Liver (tissue), 9 donors: Measurements from ENCODE around the gene DSC1. TPM values are rescaled to one million over a fixed set of nuclear protein-coding genes. Genes with fewer than 3 reads are reported as not detected.

ENCODE experiments used
- DNase-seq: peaks from one replicate; pipeline ENCODE4 v3.0.0-alpha.2; 2017; ENCODE audit warnings: low spot score
- H3K27ac ChIP-seq, 2 donors: one replicate each; pipeline ENCODE4 v1.7.0; 2013; ENCODE audit warnings: inconsistent platforms in 2 of 2, low read length in 2 of 2, control low read depth in 1 of 2, low read depth in 1 of 2, mild to moderate bottlenecking in 1 of 2
- H3K27me3 ChIP-seq, 4 donors: one replicate each; pipeline versions ENCODE4 v1.6.1 to v1.7.0; 2013; ENCODE audit warnings: low read length in 3 of 4, inconsistent platforms in 1 of 4, mild to moderate bottlenecking in 1 of 4, moderate library complexity in 1 of 4; ENCODE audit not compliant: control insufficient read depth in 4 of 4, insufficient read depth in 4 of 4
- H3K36me3 ChIP-seq, 4 donors: one replicate each; pipeline versions ENCODE4 v1.6.1 to v1.7.0; 2013; ENCODE audit warnings: low read length in 3 of 4, mild to moderate bottlenecking in 3 of 4, low read depth in 1 of 4, moderate library complexity in 1 of 4; ENCODE audit not compliant: control insufficient read depth in 4 of 4, insufficient read depth in 3 of 4
- H3K4me1 ChIP-seq, 4 donors: one replicate each; pipeline versions ENCODE4 v1.6.1 to v1.7.0; 2013; ENCODE audit warnings: low read length in 3 of 4, mild to moderate bottlenecking in 3 of 4, moderate library complexity in 1 of 4; ENCODE audit not compliant: control insufficient read depth in 4 of 4, insufficient read depth in 4 of 4
- H3K4me3 ChIP-seq, 3 donors: one replicate each; pipeline versions ENCODE4 v1.6.1 to v1.7.0; 2013; ENCODE audit warnings: low read length in 3 of 3, control low read depth in 1 of 3, low read depth in 1 of 3, mild to moderate bottlenecking in 1 of 3
- H3K9ac ChIP-seq, 2 donors: one replicate each; pipeline ENCODE4 v1.7.0; 2013; ENCODE audit warnings: low read length in 2 of 2, mild to moderate bottlenecking in 2 of 2, moderate library complexity in 2 of 2, control low read depth in 1 of 2, low read depth in 1 of 2
- H3K9me3 ChIP-seq, 4 donors: one replicate each; pipeline versions ENCODE4 v1.6.1 to v1.7.0; 2013; ENCODE audit warnings: low read length in 3 of 4; ENCODE audit not compliant: control insufficient read depth in 4 of 4
- ATF3 ChIP-seq: IDR thresholded peaks from 2 replicates; pipeline ENCODE4 v1.6.1; 2016; ENCODE audit warnings: antibody characterized with exemption
- CTCF ChIP-seq: fragments of 150-350 bp; IDR thresholded peaks from 2 replicates; pipeline ENCODE4 v1.5.1; 2017; ENCODE audit warnings: improper control_type of control experiment, low read depth, low read length; ENCODE audit not compliant: missing input control
- EGR1 ChIP-seq, 2 donors: IDR thresholded peaks; 2 replicates each; pipeline ENCODE4 v1.6.1; 2016 to 2018; ENCODE audit warnings: antibody characterized with exemption in 2 of 2, low read depth in 2 of 2
- FOXA1 ChIP-seq: IDR thresholded peaks from 2 replicates; pipeline ENCODE4 v1.6.1; 2016; ENCODE audit warnings: antibody characterized with exemption
- FOXA2 ChIP-seq: IDR thresholded peaks from 2 replicates; pipeline ENCODE4 v1.6.1; 2016; ENCODE audit warnings: antibody characterized with exemption
- GABPA ChIP-seq, 2 donors: IDR thresholded peaks in 1 of 2; conservative IDR thresholded peaks in 1 of 2; 2 replicates each; pipeline ENCODE4 v1.6.1; 2016; ENCODE audit warnings: antibody characterized with exemption in 2 of 2, mild to moderate bottlenecking in 1 of 2, moderate library complexity in 1 of 2
- HNF4A ChIP-seq, 2 donors: conservative IDR thresholded peaks; 2 replicates each; pipeline ENCODE4 v1.6.1; 2016; ENCODE audit warnings: antibody characterized with exemption in 2 of 2, mild to moderate bottlenecking in 2 of 2
- HNF4G ChIP-seq: IDR thresholded peaks from 2 replicates; pipeline ENCODE4 v1.6.1; 2016; ENCODE audit warnings: antibody characterized with exemption
- JUND ChIP-seq, 2 donors: IDR thresholded peaks; 2 replicates each; pipeline ENCODE4 v1.6.1; 2016; ENCODE audit warnings: antibody characterized with exemption in 2 of 2
- MAX ChIP-seq: IDR thresholded peaks from 2 replicates; pipeline ENCODE4 v1.6.1; 2016; ENCODE audit warnings: antibody characterized with exemption
- NR2F2 ChIP-seq: IDR thresholded peaks from 2 replicates; pipeline ENCODE4 v1.6.1; 2016; ENCODE audit warnings: antibody characterized with exemption
- RAD21 ChIP-seq, 2 donors: IDR thresholded peaks; 2 replicates each; pipeline ENCODE4 v1.6.1; 2016; ENCODE audit warnings: antibody characterized with exemption in 2 of 2, mild to moderate bottlenecking in 2 of 2
- REST ChIP-seq: IDR thresholded peaks from 2 replicates; pipeline ENCODE4 v1.6.1; 2016; ENCODE audit warnings: antibody characterized with exemption, mild to moderate bottlenecking
- RXRA ChIP-seq, 2 donors: IDR thresholded peaks; 2 replicates each; pipeline ENCODE4 v1.6.1; 2017 to 2018; ENCODE audit warnings: antibody characterized with exemption in 2 of 2, mild to moderate bottlenecking in 1 of 2
- SP1 ChIP-seq: IDR thresholded peaks from 2 replicates; pipeline ENCODE4 v1.6.1; 2018; ENCODE audit warnings: antibody characterized with exemption, mild to moderate bottlenecking
- TAF1 ChIP-seq: conservative IDR thresholded peaks from 2 replicates; pipeline ENCODE4 v1.6.1; 2016; ENCODE audit warnings: antibody characterized with exemption, mild to moderate bottlenecking
- YY1 ChIP-seq: IDR thresholded peaks from 2 replicates; pipeline ENCODE4 v1.6.1; 2016; ENCODE audit warnings: antibody characterized with exemption, mild to moderate bottlenecking
- ZBTB33 ChIP-seq: IDR thresholded peaks from 2 replicates; pipeline ENCODE4 v1.6.1; 2016; ENCODE audit warnings: antibody characterized with exemption
- WGBS: extraction: QIAGEN DNeasy Blood & Tissue Kit; methylation state at CpG from one replicate; pipeline ENCODE4 v1.1.7; 2013; 5-methylcytosine and 5-hydroxymethylcytosine counted together
- polyA plus RNA-seq, 2 donors: library from polyadenylated mRNA; stranded (reverse) in 1 of 2; unstranded in 1 of 2; fragments of 200-250 nt in 1 of 2; fragments of >200 nt in 1 of 2; fragmentation: Nextera tagmentation in 1 of 2; extraction: Ambion mirVana in 1 of 2; gene quantifications; one replicate each; pipeline versions ENCODE4 v1.2.1 to v1.2.3, GENCODE V29; 2013 to 2015
- total RNA-seq, 2 donors: library from RNA; depleted of rRNA; stranded (reverse); fragments of >200 nt; gene quantifications; one replicate each; pipeline ENCODE4 v1.2.3, GENCODE V29; 2014
- donor health status: healthy.
- donor health status: healthy.
- donor health status: healthy.
- donor health status: healthy.
- donor health status: healthy.

DSC1 gene
- total and polyA plus RNA-seq, 4 donors, result not detected

- H3K4me1 ChIP-seq, result peaks cover 0 to 14% (median 5%) of the 10 kb centered on the region in 4 donors
- H3K9me3 ChIP-seq, result peaks cover 0 to 1% (median 0%) of the 10 kb centered on the region in 4 donors
- no peak overlapping the region for H3K27ac ChIP-seq
- TF ChIP-seq RXRA (IDR thresholded peaks at IDR 0.05) (no peak), YY1 (no peak), REST (no peak), RAD21 (IDR thresholded peaks at IDR 0.05) (no peak), FOXA1 (no peak), NR2F2 (no peak), HNF4G (no peak), ZBTB33 (no peak), EGR1 (IDR thresholded peaks at IDR 0.05; ENCODE audit: low read depth in 2 of 2) (no peak), TAF1 (no peak)
- no peaks in the 10 kb centered on the region for H3K27me3 ChIP-seq
- WGBS, result 81% methylated on average over 3 of the region's 3 CpGs
- DNase-seq, result no peak
- H3K4me3 ChIP-seq, result no peak overlapping the region
- no peaks in the 10 kb centered on the region for H3K36me3 ChIP-seq
- no peak overlapping the region for H3K9ac ChIP-seq
Measured at GRCh38 chr18:31097666-31098065, 65.0 kb downstream of the DSC1 start.

- Histone ChIP-seq H3K36me3 (peaks cover under 1 to 12% (median 8%) of the 10 kb centered on the region in 4 donors), H3K27me3 (no peaks in the 10 kb centered on the region), H3K4me3 (no peak overlapping the region), H3K27ac (no peak overlapping the region), H3K4me1 (no peaks in the 10 kb centered on the region), H3K9me3 (peaks cover 0 to 1% (median 0%) of the 10 kb centered on the region in 4 donors), H3K9ac (no peak overlapping the region)
- TF ChIP-seq FOXA2 (no peak), EGR1 (IDR thresholded peaks at IDR 0.05; ENCODE audit: low read depth in 2 of 2) (no peak), CTCF (no peak), MAX (no peak), YY1 (no peak), SP1 (no peak), HNF4G (no peak), TAF1 (no peak), RAD21 (IDR thresholded peaks at IDR 0.05) (no peak), ZBTB33 (no peak), NR2F2 (no peak), ATF3 (no peak), FOXA1 (no peak), RXRA (IDR thresholded peaks at IDR 0.05) (no peak), GABPA (IDR thresholded peaks at IDR 0.05 in 1 of 2, conservative IDR thresholded peaks at IDR 0.05 in 1 of 2) (no peak), JUND (IDR thresholded peaks at IDR 0.05) (no peak), HNF4A (conservative IDR thresholded peaks at IDR 0.05) (no peak), REST (no peak)
- 75% methylated on average over 2 of the region's 2 CpGs for WGBS
- DNase-seq, result no peak
Measured at GRCh38 chr18:31093880-31094279, 68.8 kb downstream of the DSC1 start.
